ENCODE results near the gene ARL16.

DNA sequence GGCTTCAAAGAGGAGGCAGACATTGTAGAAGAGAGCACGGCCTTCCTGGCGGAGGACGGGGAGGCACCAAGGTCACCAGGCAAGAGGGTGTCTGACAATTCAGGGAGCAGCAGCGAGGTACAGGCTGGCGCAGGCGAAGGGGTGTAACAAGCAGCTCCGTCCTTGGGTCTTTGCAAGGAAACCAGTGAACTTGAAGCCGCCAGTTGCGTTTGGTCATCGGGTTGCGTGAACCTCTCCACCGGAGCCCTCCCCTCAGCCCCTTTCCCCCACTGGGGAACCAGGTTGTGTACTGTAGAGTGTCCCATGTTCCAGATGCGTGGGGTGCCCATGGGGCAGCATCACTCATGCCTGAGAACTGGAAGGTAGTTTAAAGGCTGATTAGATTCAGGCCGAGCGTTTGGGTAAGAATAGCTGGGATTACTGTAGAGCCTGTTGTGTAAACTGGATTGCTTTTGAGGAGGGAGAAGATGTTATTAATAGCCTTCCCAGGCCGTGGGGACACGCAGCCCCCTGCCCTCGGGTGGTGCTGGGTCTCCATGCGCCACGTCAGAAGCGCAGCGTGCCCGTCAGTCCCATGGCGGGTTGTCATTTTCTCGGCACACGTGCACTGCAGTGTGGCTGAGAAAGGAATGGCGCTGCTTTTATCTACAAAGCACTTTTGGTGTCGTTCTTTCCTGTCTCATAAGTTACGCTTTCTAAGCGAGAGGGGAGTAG is 22.1 kb upstream of the ARL16 start:
- TF ChIP-seq NRF1 (IDR thresholded peaks at IDR 0.05; ENCODE audit: low read depth, low read length) (no peak), CTCF (IDR thresholded peaks at IDR 0.05; ENCODE audit: control extremely low read depth in 1 of 3, insufficient read depth in 1 of 3, low read depth in 1 of 3, low read length in 3 of 3) (no peak), FOSL1 (IDR thresholded peaks at IDR 0.05; ENCODE audit: insufficient read depth, low read depth, low read length) (no peak), HDAC6 (IDR thresholded peaks at IDR 0.05; ENCODE audit: low read depth, low read length) (no peak), POLR2AphosphoS5 (IDR thresholded peaks at IDR 0.05; ENCODE audit: low read depth, low read length) (no peak; the same call in 1 of the 2 replicates), RBBP5 (IDR thresholded peaks at IDR 0.05; ENCODE audit: borderline replicate concordance, low read depth, low read length) (no peak), POLR2A (IDR thresholded peaks at IDR 0.05; ENCODE audit: control extremely low read depth in 1 of 2, low read depth in 2 of 2, low read length in 2 of 2) (peak in 1 of 2 experiments; percentile 26; a peak in 2 of 3 replicates), JUND (IDR thresholded peaks at IDR 0.05; ENCODE audit: low read length) (no peak), POU5F1 (IDR thresholded peaks at IDR 0.05; ENCODE audit: low read depth, low read length) (no peak), SP2 (IDR thresholded peaks at IDR 0.05; ENCODE audit: low read length) (no peak), MAX (IDR thresholded peaks at IDR 0.05) (no peak), GABPA (IDR thresholded peaks at IDR 0.05; ENCODE audit: borderline replicate concordance, insufficient read depth, low read length) (no peak), EZH2 (IDR thresholded peaks at IDR 0.05; ENCODE audit: low read depth, low read length, severe bottlenecking) (no peak), RAD21 (IDR thresholded peaks at IDR 0.05 in 1 of 2, conservative IDR thresholded peaks at IDR 0.05 in 1 of 2; ENCODE audit: low read depth in 2 of 2, low read length in 2 of 2) (no peak)
